Suppressor macrophage treated with lipopolysaccharide for 1 hour (primary cell): ENCODE data around the gene ACSS1.

Experiments
- DNase-seq, 3 donors: peaks; one replicate each; pipeline ENCODE4 v3.0.0-alpha.2; 2020 to 2022

Gene ACSS1

GRCh38 chr20:25058847-25059810 is 1.2 kb upstream of the ACSS1 start:
- DNase-seq: peak in 2 of 3 donors; percentile 32 to 47

GRCh38 chr20:25057234-25058050 is 497 bp downstream of the ACSS1 start:
- DNase-seq: peak; percentile 72 to 87 (median 72)

GRCh38 chr20:25056690-25057233 is 1.2 kb downstream of the ACSS1 start:
- DNase-seq: no peak

- no peak for DNase-seq
Measured at GRCh38 chr20:25055711-25056495, 2.0 kb downstream of the ACSS1 start.

- DNase-seq: peak; percentile 42 to 59 (median 47)
Measured at GRCh38 chr20:25054995-25055629, 2.8 kb downstream of the ACSS1 start.

- no peak for DNase-seq
Measured at GRCh38 chr20:25054096-25054820, 3.7 kb downstream of the ACSS1 start.

- DNase-seq: peak; percentile 12 to 26 (median 19)
Measured at GRCh38 chr20:25053255-25054031, 4.5 kb downstream of the ACSS1 start.

- DNase-seq: no peak
Measured at GRCh38 chr20:25052255-25053194, 5.4 kb downstream of the ACSS1 start.

- DNase-seq: no peak
Measured at GRCh38 chr20:25051386-25052155, 6.4 kb downstream of the ACSS1 start.

GRCh38 chr20:25050501-25051350 is 7.2 kb downstream of the ACSS1 start:
- no peak for DNase-seq

- no peak for DNase-seq
Measured at GRCh38 chr20:25050082-25050481, 7.9 kb downstream of the ACSS1 start.

GRCh38 chr20:25049261-25050060 is 8.5 kb downstream of the ACSS1 start:
- no peak for DNase-seq

GRCh38 chr20:25048519-25048952 is 9.4 kb downstream of the ACSS1 start:
- DNase-seq: no peak

GRCh38 chr20:25047766-25048165 is 10.2 kb downstream of the ACSS1 start:
- DNase-seq: no peak

GRCh38 chr20:25046736-25047666 is 10.9 kb downstream of the ACSS1 start:
- no peak for DNase-seq
